MM.1S (cell line): ENCODE results near the gene IL11RA.

Experiments used
- CTCF ChIP-seq: fragments of 300-600 bp; sonication (generic); IDR thresholded peaks from 2 replicates; pipeline ENCODE4 v1.5.1; 2016; ENCODE audit warnings: antibody characterized with exemption, low read length, mixed read lengths
- EZH2 ChIP-seq: fragments of 300-600 bp; sonication (generic); optimal IDR thresholded peaks from 2 replicates; pipeline ENCODE3; 2017; ENCODE audit warnings: low read depth, mild to moderate bottlenecking, antibody characterized with exemption, low read length, mixed read lengths
- EZH2phosphoT487 ChIP-seq: fragments of 300-600 bp; sonication (generic); IDR thresholded peaks from 2 replicates; pipeline ENCODE4 v1.6.1; 2018; ENCODE audit warnings: antibody characterized with exemption, low read length

- TF ChIP-seq CTCF (no peak), EZH2 (no peak), EZH2phosphoT487 (no peak)
Measured at GRCh38 chr9:34611811-34612787, 39.9 kb upstream of the IL11RA start, which contains the start of gene RPP25L.
